PFSK-1 (cell line): ENCODE data around the gene DAPK1.

Experiments used
- FOXP2 ChIP-seq: optimal IDR thresholded peaks from 2 replicates; pipeline ENCODE3; 2011; ENCODE audit warnings: borderline replicate concordance, control low read depth, inconsistent platforms; ENCODE audit not compliant: insufficient read depth; ENCODE audit errors: extremely low read length, extremely low read depth
- POLR2AphosphoS5 ChIP-seq: IDR thresholded peaks from 2 replicates; pipeline ENCODE4 v1.6.1; 2012; ENCODE audit warnings: low read depth, mild to moderate bottlenecking, control low read depth, low read length, moderate library complexity
- REST ChIP-seq, 2 experiments: IDR thresholded peaks; 2 replicates each; pipeline versions ENCODE4 v1.6.1 to v1.8.0; 2011 to 2012; ENCODE audit warnings: low read depth in 2 of 2, low read length in 2 of 2, control low read depth in 1 of 2, inconsistent platforms in 1 of 2, mild to moderate bottlenecking in 1 of 2, moderate library complexity in 1 of 2; ENCODE audit not compliant: insufficient read depth in 1 of 2
- SIN3A ChIP-seq: IDR thresholded peaks from 2 replicates; pipeline ENCODE4 v1.6.1; 2012; ENCODE audit warnings: mild to moderate bottlenecking, low read length, moderate library complexity, borderline replicate concordance; ENCODE audit not compliant: insufficient read depth
- TAF1 ChIP-seq: IDR thresholded peaks from 2 replicates; pipeline ENCODE4 v1.6.1; 2012; ENCODE audit warnings: low read length, control low read depth, borderline replicate concordance; ENCODE audit not compliant: insufficient read depth

The DAPK1 gene

GRCh38 chr9:87518702-87519335, 21.2 kb downstream of the DAPK1 start:
- TF ChIP-seq REST (IDR thresholded peaks at IDR 0.05; ENCODE audit: insufficient read depth in 1 of 2, low read depth in 2 of 2, low read length in 2 of 2): no peak
- TF ChIP-seq FOXP2: no peak
- no peak for TF ChIP-seq SIN3A

GRCh38 chr9:87519461-87519860, 21.8 kb downstream of the DAPK1 start:
- TF ChIP-seq TAF1: no peak
- no peak for TF ChIP-seq REST (IDR thresholded peaks at IDR 0.05; ENCODE audit: insufficient read depth in 1 of 2, low read depth in 2 of 2, low read length in 2 of 2)
- no peak for TF ChIP-seq FOXP2
- no peak for TF ChIP-seq SIN3A
- no peak for TF ChIP-seq POLR2AphosphoS5

- TF ChIP-seq TAF1: no peak
- TF ChIP-seq POLR2AphosphoS5: no peak
- TF ChIP-seq REST (IDR thresholded peaks at IDR 0.05; ENCODE audit: insufficient read depth in 1 of 2, low read depth in 2 of 2, low read length in 2 of 2): no peak
- no peak for TF ChIP-seq FOXP2
- TF ChIP-seq SIN3A: no peak
These were observed 22.6 kb downstream of the DAPK1 start for GRCh38 chr9:87520172-87520683.

- no peak for TF ChIP-seq POLR2AphosphoS5
- no peak for TF ChIP-seq SIN3A
- TF ChIP-seq TAF1: no peak
- TF ChIP-seq REST (IDR thresholded peaks at IDR 0.05; ENCODE audit: insufficient read depth in 1 of 2, low read depth in 2 of 2, low read length in 2 of 2): no peak
- no peak for TF ChIP-seq FOXP2
These were observed 24.2 kb downstream of the DAPK1 start for GRCh38 chr9:87521834-87522233.
